Thyroid gland (tissue), 4 donors: ENCODE results near the gene C8A. TPM values are rescaled to one million over a fixed set of nuclear protein-coding genes. Genes with fewer than 3 reads are reported as not detected.

Experiments used
- DNase-seq, 2 donors: peaks; one replicate each; pipeline ENCODE4 v3.0.0-alpha.2; 2019
- H3K27ac ChIP-seq, 3 donors: fragments of 200-600 bp; sonication (generic); 1 replicate in 2 of 3; 2 replicates in 1 of 3; pipeline ENCODE4 v1.5.1; 2016 to 2019; ENCODE audit warnings: mild to moderate bottlenecking in 1 of 3, moderate library complexity in 1 of 3
- H3K27me3 ChIP-seq: fragments of 200-600 bp; sonication (generic); one replicate; pipeline ENCODE4 v1.5.1; 2019
- H3K36me3 ChIP-seq, 2 donors: fragments of 200-600 bp; sonication (generic); one replicate each; pipeline ENCODE4 v1.5.1; 2016 to 2019
- H3K4me1 ChIP-seq, 2 donors: fragments of 200-600 bp; sonication (generic); one replicate each; pipeline ENCODE4 v1.5.1; 2017 to 2019
- H3K4me3 ChIP-seq, 3 donors: fragments of 200-600 bp; sonication (generic); replicated peaks in 1 of 3; 1 replicate in 2 of 3; 2 replicates in 1 of 3; pipeline ENCODE4 v1.5.1; 2016; ENCODE audit warnings: mild to moderate bottlenecking in 1 of 3
- H3K9me3 ChIP-seq: fragments of 200-600 bp; sonication (generic); one replicate; pipeline ENCODE4 v1.5.1; 2017
- POLR2A ChIP-seq, 2 donors: fragments of 450-650 bp; IDR thresholded peaks; one replicate each; pipeline ENCODE4 v1.6.1; 2017; ENCODE audit warnings: antibody characterized with exemption in 2 of 2, mild to moderate bottlenecking in 2 of 2, moderate library complexity in 1 of 2
- WGBS, 2 donors: methylation state at CpG; one replicate each; pipeline ENCODE4 v1.1.5; 2017; 5-methylcytosine and 5-hydroxymethylcytosine counted together
- intact Hi-C: fragments of 100-400 bp; cut with DNase I; formaldehyde crosslinking; loops from one replicate; pipeline ENCODE4 v1.15.1; 2023
- total RNA-seq, 4 donors: library from RNA; depleted of rRNA; stranded (reverse); fragments of >200 nt; gene quantifications; one replicate each; pipeline ENCODE4 v1.2.3, GENCODE V29; 2016
- TF ChIP-seq, protein P1 (sequence below), 6 experiments: fragments of 200-600 bp in 3 of 6; fragments of 450-650 bp in 3 of 6; sonication (generic) in 3 of 6; IDR thresholded peaks; one replicate each; pipeline ENCODE4 v1.5.1; 2016 to 2019; ENCODE audit warnings: antibody characterized with exemption in 6 of 6, mild to moderate bottlenecking in 2 of 6, inconsistent platforms in 1 of 6, moderate library complexity in 1 of 6

The C8A gene
- total RNA-seq, 4 donors from 2014 or later, result not detected

DNA sequence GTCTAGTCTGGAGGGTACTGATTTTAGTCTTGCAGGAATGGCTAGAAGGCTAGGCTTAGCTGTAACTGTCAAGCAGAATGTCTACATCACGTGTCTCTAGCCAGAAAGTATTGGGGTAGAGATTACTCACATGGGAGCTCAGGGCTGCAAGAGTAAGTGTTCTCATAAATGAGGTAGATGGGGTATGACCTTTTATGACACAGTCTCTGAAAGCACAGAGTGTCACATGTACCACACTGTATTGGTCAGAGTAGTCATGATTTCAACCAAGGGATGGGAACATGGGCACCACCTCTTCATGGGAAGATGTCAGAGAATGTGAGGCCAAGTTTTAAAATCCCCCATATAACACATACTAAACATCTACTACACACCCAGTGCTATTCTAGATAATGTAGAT lies 38.3 kb upstream of the C8A start:
- no peak overlapping the region for H3K4me3 ChIP-seq
- intact Hi-C loops, result no loop called here
- TF ChIP-seq, protein P1, sequence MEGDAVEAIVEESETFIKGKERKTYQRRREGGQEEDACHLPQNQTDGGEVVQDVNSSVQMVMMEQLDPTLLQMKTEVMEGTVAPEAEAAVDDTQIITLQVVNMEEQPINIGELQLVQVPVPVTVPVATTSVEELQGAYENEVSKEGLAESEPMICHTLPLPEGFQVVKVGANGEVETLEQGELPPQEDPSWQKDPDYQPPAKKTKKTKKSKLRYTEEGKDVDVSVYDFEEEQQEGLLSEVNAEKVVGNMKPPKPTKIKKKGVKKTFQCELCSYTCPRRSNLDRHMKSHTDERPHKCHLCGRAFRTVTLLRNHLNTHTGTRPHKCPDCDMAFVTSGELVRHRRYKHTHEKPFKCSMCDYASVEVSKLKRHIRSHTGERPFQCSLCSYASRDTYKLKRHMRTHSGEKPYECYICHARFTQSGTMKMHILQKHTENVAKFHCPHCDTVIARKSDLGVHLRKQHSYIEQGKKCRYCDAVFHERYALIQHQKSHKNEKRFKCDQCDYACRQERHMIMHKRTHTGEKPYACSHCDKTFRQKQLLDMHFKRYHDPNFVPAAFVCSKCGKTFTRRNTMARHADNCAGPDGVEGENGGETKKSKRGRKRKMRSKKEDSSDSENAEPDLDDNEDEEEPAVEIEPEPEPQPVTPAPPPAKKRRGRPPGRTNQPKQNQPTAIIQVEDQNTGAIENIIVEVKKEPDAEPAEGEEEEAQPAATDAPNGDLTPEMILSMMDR (IDR thresholded peaks at IDR 0.05), result no peak
- TF ChIP-seq POLR2A (IDR thresholded peaks at IDR 0.05), result no peak
- WGBS, 2 donors, result 92 to 100% methylated on average over 1 of the region's 1 CpG
- no peaks in the 10 kb centered on the region for H3K36me3 ChIP-seq
- no peaks in the 10 kb centered on the region for H3K27me3 ChIP-seq
- peaks cover 12% of the 10 kb centered on the region in 2 donors for H3K4me1 ChIP-seq
- H3K27ac ChIP-seq, result no peak overlapping the region
- no peak for DNase-seq
- no peaks in the 10 kb centered on the region for H3K9me3 ChIP-seq

DNA sequence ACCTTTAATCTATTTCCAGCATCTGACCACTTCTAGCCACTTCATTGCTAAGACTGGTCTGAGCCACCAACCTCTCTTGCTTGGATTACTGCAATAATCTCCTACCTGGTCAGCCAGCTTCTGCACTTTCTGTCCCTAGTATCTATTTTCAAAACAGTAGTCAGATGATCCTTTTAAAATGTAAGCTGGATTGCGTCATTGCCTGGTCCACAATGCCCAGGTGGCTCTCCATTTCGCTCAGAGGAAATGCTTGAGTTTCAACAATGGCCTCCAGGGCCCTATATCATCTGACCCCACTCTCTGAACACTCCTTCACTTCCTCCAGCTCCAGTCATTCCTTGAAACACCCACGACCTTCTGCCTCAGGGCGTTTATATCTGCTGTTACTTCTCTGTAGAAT lies 37.7 kb upstream of the C8A start:
- 76 to 87% methylated on average over 4 of the region's 4 CpGs for WGBS, 2 donors
- no peak for DNase-seq
- H3K4me3 ChIP-seq, result no peak overlapping the region
- no peak overlapping the region for H3K27ac ChIP-seq
- peaks cover 12% of the 10 kb centered on the region in 2 donors for H3K4me1 ChIP-seq
- no peaks in the 10 kb centered on the region for H3K27me3 ChIP-seq
- intact Hi-C loops, result no loop called here
- no peaks in the 10 kb centered on the region for H3K9me3 ChIP-seq
- TF ChIP-seq, protein P1 (IDR thresholded peaks at IDR 0.05), result no peak
- no peak for TF ChIP-seq POLR2A (IDR thresholded peaks at IDR 0.05)
- no peaks in the 10 kb centered on the region for H3K36me3 ChIP-seq

DNA sequence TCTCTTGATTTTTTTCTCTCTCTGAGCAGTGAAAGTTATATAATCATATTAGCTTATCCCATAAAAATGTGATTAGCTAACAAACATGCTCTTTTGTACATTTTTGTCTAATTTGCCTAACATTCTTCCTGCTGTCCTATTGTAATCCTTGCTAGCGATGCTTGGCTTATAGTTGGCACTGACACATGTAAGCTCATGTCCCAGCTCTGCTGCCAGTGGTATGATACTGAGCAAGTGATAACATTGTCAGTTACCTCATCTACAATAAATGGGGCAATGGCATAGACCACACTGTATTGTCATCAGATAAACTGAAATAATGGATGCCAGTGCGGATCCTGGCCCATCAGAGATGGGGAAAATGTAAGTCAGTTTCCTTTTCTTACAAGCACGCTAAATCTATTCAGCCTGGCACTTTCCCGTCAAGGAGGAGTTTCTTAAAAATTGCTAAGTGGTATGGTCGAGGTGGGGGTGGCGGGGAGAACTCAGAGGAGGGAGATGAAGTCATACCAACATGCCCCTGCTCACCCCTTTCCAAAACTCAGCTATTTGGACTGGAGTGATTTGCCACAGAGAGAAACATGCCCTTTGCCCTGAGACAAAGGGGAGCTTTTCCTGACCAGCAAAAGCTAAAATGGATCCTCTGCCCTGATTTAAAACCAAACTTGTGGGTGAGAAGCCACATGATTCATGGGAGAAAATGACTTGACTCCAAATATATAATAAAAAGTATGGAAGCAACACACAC lies 36.7 kb upstream of the C8A start:
- intact Hi-C loops, result no loop called here
- Histone ChIP-seq H3K27ac (no peak overlapping the region), H3K36me3 (no peaks in the 10 kb centered on the region), H3K9me3 (no peaks in the 10 kb centered on the region), H3K4me3 (no peak overlapping the region), H3K27me3 (no peaks in the 10 kb centered on the region), H3K4me1 (peaks cover 12% of the 10 kb centered on the region in 2 donors)
- WGBS, 2 donors, result 84 to 90% methylated on average over 6 of the region's 6 CpGs
- TF ChIP-seq, protein P1 (IDR thresholded peaks at IDR 0.05), result no peak
- no peak for TF ChIP-seq POLR2A (IDR thresholded peaks at IDR 0.05)
- DNase-seq, result no peak

DNA sequence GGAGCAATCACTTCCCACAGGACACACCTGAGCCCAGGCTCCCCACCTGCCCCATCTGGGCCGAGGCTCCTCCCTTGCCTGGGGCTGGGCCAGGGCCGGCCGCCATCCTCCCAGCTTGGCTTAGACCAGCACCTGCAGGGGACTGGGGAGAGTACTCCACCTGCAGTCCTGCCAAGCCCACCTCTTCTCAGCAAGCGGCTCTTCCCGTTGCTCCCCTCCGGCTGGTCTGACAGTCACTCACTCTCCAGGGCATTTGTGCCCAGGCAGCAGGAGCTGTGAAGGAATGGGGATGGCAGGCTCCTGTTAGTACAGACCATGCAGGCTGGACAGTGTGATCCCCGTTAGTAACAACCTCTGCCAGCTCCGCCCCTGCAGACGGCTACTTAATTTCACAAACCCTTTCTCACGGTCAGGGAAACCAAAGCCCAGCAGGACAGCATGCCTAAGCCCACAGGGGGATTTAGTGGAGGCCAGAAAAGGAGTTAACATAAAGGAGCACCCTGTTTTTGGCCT lies 35.2 kb upstream of the C8A start, which contains the start of gene FYB2:
Gene FYB2, minus strand, starts transcription at position 18 of the 513 bp plus-strand sequence. CDS start 114 bp downstream, outside the sequence.
- no peaks in the 10 kb centered on the region for H3K27me3 ChIP-seq
- H3K9me3 ChIP-seq, result no peaks in the 10 kb centered on the region
- peak in 1 of 2 donors; percentile 52 for DNase-seq
- no peak within 1 kb of the TSS for H3K4me3 ChIP-seq
- WGBS, 2 donors, result 44 to 45% methylated on average over 7 to 10 of the region's 10 CpGs
- TF ChIP-seq POLR2A (IDR thresholded peaks at IDR 0.05), result no peak
- TF ChIP-seq, protein P1 (IDR thresholded peaks at IDR 0.05), result no peak
- H3K4me1 ChIP-seq, result peaks cover 12% of the 10 kb centered on the region in 2 donors
- intact Hi-C loops, result no loop called here
- peak within 1 kb of the TSS; percentile 13 to 61 (median 36) for H3K27ac ChIP-seq
- H3K36me3 ChIP-seq, result no peaks in the 10 kb centered on the region
